ENCODE measurements around the gene HYAL4. TPM values are rescaled to one million over a fixed set of nuclear protein-coding genes. Genes with fewer than 3 reads are reported as not detected.
"Not testable (repeated sequence)": the region's sequence is repeated elsewhere in the genome, so short reads cannot be mapped to it uniquely, and the experiment has no call there.

The HYAL4 gene
- total RNA-seq, 4 donors from 2014 or later, result not detected

- Histone ChIP-seq H3K9me3 (no peaks in the 10 kb centered on the region), H3K27ac (no peak overlapping the region), H3K4me3 (no peak overlapping the region), H3K36me3 (no peaks in the 10 kb centered on the region), H3K27me3 (no peaks in the 10 kb centered on the region), H3K4me1 (no peaks in the 10 kb centered on the region)
- intact Hi-C loops (cut with DNase I; ENCODE audit: low total_unique reads), result no loop called here
- no peak for TF ChIP-seq POLR2A (IDR thresholded peaks at IDR 0.05)
- no peak for TF ChIP-seq CTCF (IDR thresholded peaks at IDR 0.05)
- DNase-seq, result no peak
Observed at GRCh38 chr7:123847868-123848267, 2.9 kb downstream of the HYAL4 start.

GRCh38 chr7:123849855-123850254 is 4.9 kb downstream of the HYAL4 start:
- no peaks in the 10 kb centered on the region for H3K27me3 ChIP-seq
- no peaks in the 10 kb centered on the region for H3K9me3 ChIP-seq
- no peaks in the 10 kb centered on the region for H3K4me1 ChIP-seq
- no peaks in the 10 kb centered on the region for H3K36me3 ChIP-seq
- no peak overlapping the region for H3K4me3 ChIP-seq
- H3K27ac ChIP-seq, result no peak overlapping the region
- TF ChIP-seq POLR2A (IDR thresholded peaks at IDR 0.05) (no peak), CTCF (IDR thresholded peaks at IDR 0.05) (no peak)
- DNase-seq, result no peak
- intact Hi-C loops (cut with DNase I; ENCODE audit: low total_unique reads), result no loop called here

GRCh38 chr7:123851404-123851803 is 6.4 kb downstream of the HYAL4 start:
- H3K4me1 ChIP-seq; H3K36me3 ChIP-seq; H3K27me3 ChIP-seq; H3K9me3 ChIP-seq; H3K27ac ChIP-seq; DNase-seq; H3K4me3 ChIP-seq; intact Hi-C loops (cut with DNase I; ENCODE audit: low total_unique reads): not testable (repeated sequence)

- H3K4me3 ChIP-seq; H3K36me3 ChIP-seq; H3K27ac ChIP-seq; H3K27me3 ChIP-seq; intact Hi-C loops (cut with DNase I; ENCODE audit: low total_unique reads); H3K4me1 ChIP-seq; H3K9me3 ChIP-seq; DNase-seq: not testable (repeated sequence)
Observed at GRCh38 chr7:123854291-123854690, 9.3 kb downstream of the HYAL4 start.

GRCh38 chr7:123856428-123856827 is 11.5 kb downstream of the HYAL4 start:
- intact Hi-C loops (cut with DNase I; ENCODE audit: low total_unique reads); H3K4me1 ChIP-seq; DNase-seq; H3K27ac ChIP-seq; H3K4me3 ChIP-seq; H3K27me3 ChIP-seq; H3K9me3 ChIP-seq; H3K36me3 ChIP-seq: not testable (repeated sequence)

- no peaks in the 10 kb centered on the region for H3K27me3 ChIP-seq
- H3K27ac ChIP-seq, result no peak overlapping the region
- no peaks in the 10 kb centered on the region for H3K9me3 ChIP-seq
- intact Hi-C loops (cut with DNase I; ENCODE audit: low total_unique reads), result no loop called here
- no peaks in the 10 kb centered on the region for H3K4me1 ChIP-seq
- no peak for DNase-seq
- H3K4me3 ChIP-seq, result no peak overlapping the region
- no peaks in the 10 kb centered on the region for H3K36me3 ChIP-seq
- TF ChIP-seq CTCF (IDR thresholded peaks at IDR 0.05) (no peak), POLR2A (IDR thresholded peaks at IDR 0.05) (no peak)
Observed at GRCh38 chr7:123860848-123861247, 15.9 kb downstream of the HYAL4 start.

- no peak for DNase-seq
- H3K27ac ChIP-seq, result no peak overlapping the region
- H3K9me3 ChIP-seq, result no peaks in the 10 kb centered on the region
- no peaks in the 10 kb centered on the region for H3K4me1 ChIP-seq
- H3K36me3 ChIP-seq, result no peaks in the 10 kb centered on the region
- TF ChIP-seq POLR2A (IDR thresholded peaks at IDR 0.05) (no peak), CTCF (IDR thresholded peaks at IDR 0.05) (no peak)
- intact Hi-C loops (cut with DNase I; ENCODE audit: low total_unique reads), result no loop called here
- no peak overlapping the region for H3K4me3 ChIP-seq
- no peaks in the 10 kb centered on the region for H3K27me3 ChIP-seq
Observed at GRCh38 chr7:123862775-123863174, 17.8 kb downstream of the HYAL4 start.

Measured in uterus (tissue), 4 donors.